ENCODE results near the gene BBS9.
"Not testable (repeated sequence)": the region's sequence is repeated elsewhere in the genome, so short reads cannot be mapped to it uniquely, and the experiment has no call there.

BBS9 gene

DNA sequence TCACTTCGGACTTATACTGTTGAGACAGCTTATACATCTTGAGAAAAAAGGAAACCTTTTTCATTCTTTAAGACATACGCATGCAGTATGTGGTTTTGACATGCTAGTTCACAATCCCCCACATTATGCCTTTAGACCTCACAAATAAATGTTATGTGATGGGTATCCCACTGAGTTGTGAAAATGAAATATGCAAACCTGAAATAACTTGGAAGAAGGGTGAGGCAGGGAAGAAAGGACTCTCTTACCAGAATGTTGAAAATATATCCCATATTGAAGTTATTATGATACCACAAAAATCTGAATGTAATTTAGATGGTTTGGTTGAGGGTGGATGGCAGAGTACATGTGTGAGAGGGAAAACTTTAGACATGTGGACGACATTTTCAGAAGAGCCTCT, 379.8 kb downstream of the BBS9 start:
- no peak for DNase-seq

- no peak for DNase-seq
Measured at GRCh38 chr7:33511778-33512177, 382.4 kb downstream of the BBS9 start.

DNA sequence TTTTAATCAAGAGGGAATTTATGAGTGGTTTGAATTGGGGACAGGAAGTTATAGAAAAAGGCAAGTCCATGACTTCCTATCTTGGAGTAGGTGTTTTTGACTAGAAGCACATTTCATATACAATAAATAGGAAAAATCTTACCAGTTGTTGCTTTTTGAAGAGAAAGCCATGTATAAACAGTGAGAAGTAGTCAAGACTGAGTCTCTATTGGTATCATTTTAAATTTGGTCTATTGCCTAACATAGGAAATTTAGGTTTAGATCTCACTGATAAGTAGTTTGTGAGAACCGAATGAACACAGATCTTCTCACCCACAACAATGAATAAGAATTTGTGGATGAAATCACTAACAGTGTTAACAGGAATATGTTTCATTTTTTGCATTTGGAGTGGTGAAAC, 387.2 kb downstream of the BBS9 start:
- DNase-seq: no peak

GRCh38 chr7:33517191-33517590, 387.8 kb downstream of the BBS9 start:
- no peak for DNase-seq

- not testable (repeated sequence) for DNase-seq
Measured at GRCh38 chr7:33527008-33527407, 397.6 kb downstream of the BBS9 start.

DNA sequence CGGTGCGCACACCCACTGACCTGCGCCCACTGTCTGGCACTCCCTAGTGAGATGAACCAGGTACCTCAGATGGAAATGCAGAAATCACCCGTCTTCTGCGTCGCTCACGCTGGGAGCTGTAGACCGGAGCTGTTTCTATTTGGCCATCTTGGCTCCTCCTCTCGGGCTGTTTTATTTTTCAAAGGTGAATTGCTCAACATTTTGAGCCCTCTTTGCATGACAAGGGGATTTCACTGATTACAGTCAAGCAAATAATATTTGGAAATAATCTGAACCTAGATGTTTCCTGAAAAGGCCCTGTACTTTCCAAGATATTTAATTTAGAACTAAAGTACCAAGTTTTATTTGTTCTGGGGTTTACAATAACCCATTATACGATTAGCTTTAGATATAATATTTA, 398.2 kb downstream of the BBS9 start:
- not testable (repeated sequence) for DNase-seq

DNA sequence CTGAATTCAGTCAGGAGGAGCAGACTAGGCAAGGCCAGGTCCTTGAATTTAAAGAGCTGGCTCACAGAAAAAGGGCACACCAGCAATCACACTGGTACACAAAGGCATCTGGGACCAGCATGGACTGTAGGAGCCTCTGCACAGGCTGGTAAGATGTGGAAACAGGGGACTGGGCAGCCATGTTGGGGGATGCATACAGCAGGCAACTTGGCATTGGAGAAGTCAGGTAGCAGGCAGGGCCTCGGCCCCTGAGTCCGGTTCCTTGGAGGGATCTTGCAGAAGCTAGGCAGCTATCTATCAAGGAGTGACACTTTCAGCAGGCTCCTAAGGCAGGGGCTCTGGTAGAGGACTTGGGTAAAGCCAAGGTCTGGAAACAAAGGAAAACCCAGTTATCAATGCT, 399.7 kb downstream of the BBS9 start:
- no peak for DNase-seq

GRCh38 chr7:33530664-33531063, 401.3 kb downstream of the BBS9 start:
- DNase-seq: no peak

DNA sequence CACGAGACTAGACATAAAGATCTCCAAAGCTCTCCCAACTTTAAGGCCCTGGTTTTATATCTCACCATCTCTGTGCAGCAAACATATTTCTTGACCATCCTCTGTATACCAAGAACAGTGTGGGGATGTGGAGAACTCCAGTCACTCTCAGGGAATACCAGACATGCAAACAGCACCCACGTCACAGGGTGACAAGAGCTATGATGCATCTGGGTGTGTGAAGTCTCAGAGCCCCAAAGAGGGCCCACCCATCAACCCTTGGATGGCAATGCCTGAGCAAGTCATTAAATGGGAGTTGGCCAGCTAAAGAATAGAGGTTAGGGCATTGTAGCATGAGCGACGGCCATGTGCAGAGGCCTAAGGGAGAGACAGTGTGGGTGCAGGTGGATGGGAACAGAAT, 402.5 kb downstream of the BBS9 start:
- DNase-seq: no peak

GRCh38 chr7:33534833-33535232, 405.5 kb downstream of the BBS9 start:
- DNase-seq: no peak

GRCh38 chr7:33535989-33536388, 406.6 kb downstream of the BBS9 start:
- no peak for DNase-seq

DNA sequence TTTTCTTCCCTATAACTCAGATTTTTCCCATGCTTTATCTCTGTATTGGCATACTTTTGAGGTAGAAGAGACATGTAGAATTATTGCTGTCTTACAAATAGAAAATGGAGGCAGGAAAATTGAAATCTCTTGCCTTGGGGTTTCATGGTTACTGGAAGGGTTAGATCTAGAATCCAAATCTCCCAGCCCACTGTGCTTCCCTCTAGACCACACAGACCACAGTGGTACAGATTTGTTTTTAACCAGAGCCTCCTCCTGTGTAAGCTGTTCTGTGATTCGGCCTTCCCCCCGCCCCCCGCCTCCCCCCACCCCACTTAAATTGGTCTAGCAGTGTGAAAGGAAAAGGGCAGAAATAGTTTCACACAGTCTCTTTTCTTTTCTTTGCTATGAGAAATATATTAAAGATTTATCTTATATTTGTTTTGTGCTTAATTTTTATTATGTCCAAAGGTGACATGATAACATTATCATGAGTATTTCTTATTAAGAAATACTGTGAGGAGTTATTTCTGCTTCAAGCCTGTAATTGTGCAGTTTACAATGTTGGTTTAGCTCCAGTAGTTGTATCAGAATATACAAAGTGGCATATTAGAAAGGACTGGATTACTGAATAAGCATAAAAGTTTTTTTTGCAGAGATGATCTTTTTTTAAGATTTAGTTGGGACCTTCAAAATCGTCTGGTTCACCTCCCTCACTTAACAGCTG, 407.2 kb downstream of the BBS9 start:
- DNase-seq: no peak

- DNase-seq: no peak
Measured at GRCh38 chr7:33537104-33537477, 407.7 kb downstream of the BBS9 start.

- no peak for DNase-seq
Measured at GRCh38 chr7:33539198-33539597, 409.8 kb downstream of the BBS9 start.

GRCh38 chr7:33539659-33540400, 410.5 kb downstream of the BBS9 start:
- DNase-seq: no peak

GRCh38 chr7:33547880-33548279, 418.5 kb downstream of the BBS9 start:
- DNase-seq: no peak

- no peak for DNase-seq
Measured at GRCh38 chr7:33550363-33550762, 421.0 kb downstream of the BBS9 start.

DNA sequence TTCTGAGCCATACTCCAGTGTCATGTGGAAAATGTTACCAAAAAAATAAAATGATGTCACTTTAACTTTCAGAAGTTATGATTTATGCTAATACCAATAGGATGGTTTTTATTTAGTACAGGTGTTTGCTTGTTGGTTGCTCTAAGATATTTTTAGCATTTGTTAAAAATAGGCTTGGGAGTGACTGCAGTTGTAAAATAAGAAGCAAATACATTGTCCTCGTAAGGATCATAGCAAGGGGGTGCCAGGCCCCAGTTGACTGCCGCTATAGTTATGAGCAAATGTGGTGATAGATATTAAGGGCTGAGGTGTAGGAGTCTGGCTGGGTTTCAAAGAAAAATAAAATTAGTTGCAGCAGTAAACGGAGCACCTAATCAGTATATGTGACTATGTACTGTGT, 421.6 kb downstream of the BBS9 start:
- DNase-seq: no peak

DNA sequence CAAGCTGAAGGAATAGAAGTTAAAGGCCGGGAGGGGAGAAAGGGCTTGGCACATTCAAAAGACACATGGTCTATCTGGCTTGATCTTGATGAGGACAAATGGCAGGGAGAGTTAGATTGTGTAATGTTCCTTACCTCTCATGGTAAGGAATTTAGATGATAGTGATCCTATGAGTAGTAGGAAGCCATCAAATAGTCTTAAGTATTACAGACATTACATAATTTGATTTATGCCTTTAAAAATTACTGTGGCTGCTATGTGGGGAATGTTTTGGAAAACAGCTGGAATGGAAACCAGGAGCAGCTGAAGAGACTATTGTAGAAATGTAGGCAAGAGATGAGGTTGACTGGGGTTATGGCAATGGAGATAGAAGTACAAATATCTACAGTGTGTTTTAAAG, 424.7 kb downstream of the BBS9 start:
- DNase-seq: no peak

DNA sequence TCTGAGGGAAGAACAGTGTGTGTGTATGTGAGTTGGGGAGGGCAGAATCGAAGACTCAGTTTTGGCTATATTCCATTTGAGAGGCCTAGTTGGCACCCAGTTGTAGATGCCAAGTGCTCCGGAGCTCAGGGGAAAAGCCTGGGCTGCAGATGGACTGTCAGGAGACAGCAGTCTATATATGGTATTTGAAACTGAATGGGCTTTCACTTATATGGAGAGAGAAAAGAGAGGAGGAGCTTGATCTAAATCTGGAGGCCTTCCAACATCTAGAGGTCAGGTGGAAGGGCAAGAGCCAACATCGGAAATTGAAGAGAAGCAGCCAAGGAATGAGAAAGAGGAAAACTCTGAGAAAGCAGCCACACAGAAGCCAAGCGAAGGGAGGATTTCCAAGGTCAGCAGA, 425.2 kb downstream of the BBS9 start:
- DNase-seq: no peak

- no peak for DNase-seq
Measured at GRCh38 chr7:33556472-33556871, 427.1 kb downstream of the BBS9 start.

GRCh38 chr7:33558549-33559323, 429.4 kb downstream of the BBS9 start:
- no peak for DNase-seq

DNA sequence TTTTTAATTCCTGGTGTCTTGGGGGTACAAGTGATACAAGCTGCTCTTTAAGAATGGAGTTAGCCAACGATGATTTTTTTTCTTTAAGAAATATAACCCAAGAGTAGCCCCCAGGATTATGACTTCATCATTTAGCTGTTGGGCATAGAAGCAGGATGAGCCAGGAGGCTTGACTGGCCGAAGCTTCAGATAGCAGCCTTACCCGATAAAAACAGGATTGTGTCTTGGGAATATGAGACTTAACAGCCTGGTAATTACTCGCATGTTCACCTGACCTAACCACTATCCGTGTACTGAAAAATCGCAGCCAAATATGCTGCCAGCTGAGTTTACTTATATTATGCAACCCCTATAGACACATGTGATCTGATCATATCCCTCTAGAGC, 430.0 kb downstream of the BBS9 start:
- no peak for DNase-seq

DNA sequence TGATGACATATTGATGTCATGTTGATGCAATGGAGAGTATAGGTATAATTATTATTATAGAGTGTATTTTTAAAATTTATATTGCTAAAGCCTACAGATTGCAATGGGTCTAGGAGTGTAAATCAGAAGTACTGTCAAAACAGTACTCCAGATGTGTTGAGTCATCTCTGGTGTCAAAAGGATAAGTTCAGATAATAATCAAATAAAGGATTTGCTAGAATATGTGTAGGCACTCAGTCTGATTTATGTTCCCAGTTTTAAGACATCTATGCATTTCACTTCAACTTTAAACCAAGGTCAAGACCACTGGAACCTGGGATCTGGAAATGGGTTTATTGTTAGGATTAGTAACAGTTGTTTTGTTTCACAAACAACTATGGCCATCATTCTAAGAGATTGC, 433.6 kb downstream of the BBS9 start:
- no peak for DNase-seq

Measured in NCI-H1694 treated with DMSO at 0.1 percent for 48 hours (cell line).